GM23338 (cell line): ENCODE data around the gene FBN2. TPM values are rescaled to one million over a fixed set of nuclear protein-coding genes. Genes with fewer than 3 reads are reported as not detected.

Source experiments
- ATAC-seq: fragments of 200-7000 bp; cut with Tn5 transposase; 3 replicates; pipeline ENCODE4 v1.9.1; 2020
- DNase-seq: peaks from one replicate; pipeline ENCODE4 v3.0.0-alpha.2; 2015; ENCODE audit warnings: low spot score
- H2AFZ ChIP-seq: fragments of 200-600 bp; sonication (generic); 2 replicates; pipeline ENCODE4 v1.8.0; 2016; ENCODE audit warnings: antibody characterized with exemption, mild to moderate bottlenecking, moderate library complexity
- H3F3A ChIP-seq: fragments of 200-600 bp; sonication (generic); replicated peaks from 2 replicates; pipeline ENCODE4 v1.8.0; 2017; ENCODE audit warnings: antibody characterized with exemption, mixed run types, low read depth
- H3K27ac ChIP-seq: fragments of 200-600 bp; sonication (generic); 2 replicates; pipeline ENCODE4 v1.6.1; 2016; ENCODE audit warnings: low read depth
- H3K27me3 ChIP-seq: fragments of 200-600 bp; sonication (generic); 2 replicates; pipeline ENCODE4 v1.8.0; 2016; ENCODE audit warnings: mild to moderate bottlenecking, mixed run types, moderate library complexity; ENCODE audit not compliant: insufficient read depth
- H3K36me3 ChIP-seq: fragments of 200-600 bp; sonication (generic); 2 replicates; pipeline ENCODE4 v1.8.0; 2016; ENCODE audit warnings: mild to moderate bottlenecking; ENCODE audit not compliant: insufficient read depth
- H3K4me1 ChIP-seq: fragments of 200-600 bp; sonication (generic); 2 replicates; pipeline ENCODE4 v1.8.0; 2016; ENCODE audit warnings: mild to moderate bottlenecking, moderate library complexity; ENCODE audit not compliant: insufficient read depth
- H3K4me2 ChIP-seq: fragments of 200-600 bp; sonication (generic); 2 replicates; pipeline ENCODE4 v1.7.1; 2017; ENCODE audit warnings: mixed run types
- H3K4me3 ChIP-seq: fragments of 200-600 bp; sonication (generic); 2 replicates; pipeline ENCODE4 v1.6.1; 2016; ENCODE audit warnings: mixed run types
- H3K79me2 ChIP-seq: fragments of 200-600 bp; sonication (generic); replicated peaks from 2 replicates; pipeline ENCODE4 v1.8.0; 2017; ENCODE audit warnings: mild to moderate bottlenecking; ENCODE audit not compliant: insufficient read depth
- H3K9me2 ChIP-seq: fragments of 200-600 bp; sonication (generic); 2 replicates; pipeline ENCODE4 v1.8.0; 2017; ENCODE audit not compliant: insufficient read depth
- H4K20me1 ChIP-seq: fragments of 200-600 bp; sonication (generic); replicated peaks from 2 replicates; pipeline ENCODE4 v1.8.0; 2017; ENCODE audit warnings: mild to moderate bottlenecking; ENCODE audit not compliant: insufficient read depth
- H3K27ac Mint-ChIP-seq: 2 replicates; pipeline ENCODE4 v1.8.0; 2020; ENCODE audit warnings: inconsistent platforms, mild to moderate bottlenecking, moderate library complexity, mixed read lengths
- H3K27me3 Mint-ChIP-seq: 3 replicates; pipeline ENCODE4 v1.8.0; 2022; ENCODE audit warnings: low read depth, mild to moderate bottlenecking, moderate library complexity, mixed read lengths, inconsistent platforms; ENCODE audit not compliant: insufficient read depth, poor library complexity
- H3K36me3 Mint-ChIP-seq: 3 replicates; pipeline ENCODE4 v1.8.0; 2021; ENCODE audit warnings: low read depth, mild to moderate bottlenecking, inconsistent platforms, moderate library complexity, mixed read lengths
- H3K4me1 Mint-ChIP-seq: 3 replicates; pipeline ENCODE4 v1.8.0; 2020; ENCODE audit warnings: mild to moderate bottlenecking, inconsistent platforms, mixed read lengths
- H3K4me3 Mint-ChIP-seq: 3 replicates; pipeline ENCODE4 v1.8.0; 2021; ENCODE audit warnings: moderate library complexity, mild to moderate bottlenecking, inconsistent platforms, mixed read lengths
- H3K9me3 Mint-ChIP-seq: 3 replicates; pipeline ENCODE4 v1.8.0; 2020; ENCODE audit warnings: moderate library complexity, mild to moderate bottlenecking, inconsistent platforms, mixed read lengths
- CREB1 ChIP-seq: fragments of 250-450 bp; sonication (Bioruptor Pico); IDR thresholded peaks from 2 replicates; pipeline ENCODE4 v1.5.0; 2020; ENCODE audit warnings: low read depth, mild to moderate bottlenecking, moderate library complexity
- CTCF ChIP-seq, 2 experiments: fragments of 200-600 bp in 1 of 2; sonication (generic) in 1 of 2; conservative IDR thresholded peaks; 2 replicates each; pipeline versions ENCODE4 v1.5.1 to v1.6.1; 2016 to 2017; ENCODE audit warnings: antibody characterized with exemption in 2 of 2, low read depth in 2 of 2, mild to moderate bottlenecking in 2 of 2, moderate library complexity in 1 of 2
- ETS1 ChIP-seq: IDR thresholded peaks from 2 replicates; pipeline ENCODE4 v1.6.1; 2016; ENCODE audit warnings: antibody characterized with exemption
- EZH2 ChIP-seq: fragments of 200-600 bp; sonication (generic); IDR thresholded peaks from one replicate; pipeline ENCODE4 v1.8.0; 2017; ENCODE audit warnings: antibody characterized with exemption, mild to moderate bottlenecking, low read depth; ENCODE audit not compliant: unreplicated experiment
- EZH2phosphoT487 ChIP-seq: fragments of 200-600 bp; sonication (generic); IDR thresholded peaks from one replicate; pipeline ENCODE4 v1.8.1; 2018; ENCODE audit warnings: antibody characterized with exemption; ENCODE audit not compliant: unreplicated experiment
- JUNB ChIP-seq: IDR thresholded peaks from one replicate; pipeline ENCODE4 v1.6.1; 2016; ENCODE audit warnings: antibody characterized with exemption; ENCODE audit not compliant: unreplicated experiment
- NANOG ChIP-seq: IDR thresholded peaks from 2 replicates; pipeline ENCODE4 v1.6.1; 2016; ENCODE audit warnings: antibody characterized with exemption, borderline replicate concordance
- POLR2AphosphoS5 ChIP-seq: IDR thresholded peaks from 2 replicates; pipeline ENCODE4 v1.6.1; 2016; ENCODE audit warnings: antibody characterized with exemption, low read depth
- REST ChIP-seq: IDR thresholded peaks from one replicate; pipeline ENCODE4 v1.6.1; 2018; ENCODE audit warnings: antibody characterized with exemption; ENCODE audit not compliant: unreplicated experiment
- STAT1 ChIP-seq: IDR thresholded peaks from one replicate; pipeline ENCODE4 v1.6.1; 2016; ENCODE audit warnings: antibody characterized with exemption; ENCODE audit not compliant: unreplicated experiment
- ZNF114 ChIP-seq: fragments of 250-450 bp; sonication (Bioruptor Pico); IDR thresholded peaks from 2 replicates; pipeline ENCODE4 v1.5.0; 2020; ENCODE audit warnings: mild to moderate bottlenecking, moderate library complexity
- ZNF331 ChIP-seq: fragments of 250-450 bp; sonication (Bioruptor Pico); IDR thresholded peaks from 2 replicates; pipeline ENCODE4 v1.5.0; 2020; ENCODE audit warnings: low read depth, mild to moderate bottlenecking, moderate library complexity
- ZNF462 ChIP-seq: fragments of 250-450 bp; sonication (Bioruptor Pico); IDR thresholded peaks from 2 replicates; pipeline ENCODE4 v1.5.0; 2020; ENCODE audit warnings: mild to moderate bottlenecking, moderate library complexity
- polyA plus RNA-seq: library from polyadenylated mRNA; unstranded; fragments of >200 nt; fragmentation: Nextera tagmentation; extraction: Ambion mirVana; gene quantifications from 2 replicates; pipeline ENCODE4 v1.2.1, GENCODE V29; 2016
- total RNA-seq: library from RNA; depleted of rRNA; stranded (reverse); fragments of >200 nt; shearing (Covaris generic); gene quantifications from 2 replicates; pipeline ENCODE4 v1.2.3, GENCODE V29; 2014

FBN2 gene
- total and polyA plus RNA-seq, 2 experiments from 2014 or later: 2.6 to 13.6 TPM

- H3K27me3 Mint-ChIP-seq: peaks cover 2% of the 10 kb centered on the region
- no peak for DNase-seq
- Histone ChIP-seq H3K27ac (no peak overlapping the region), H2AFZ (no peak overlapping the region), H3K9me2 (no peaks in the 10 kb centered on the region), H3K27me3 (no peaks in the 10 kb centered on the region), H4K20me1 (no peaks in the 10 kb centered on the region), H3K4me2 (no peak overlapping the region), H3K4me1 (no peaks in the 10 kb centered on the region), H3K79me2 (no peaks in the 10 kb centered on the region), H3F3A (no peaks in the 10 kb centered on the region), H3K36me3 (no peaks in the 10 kb centered on the region), H3K4me3 (no peak overlapping the region)
- H3K9me3 Mint-ChIP-seq: no peaks in the 10 kb centered on the region
- ATAC-seq: no peak
- H3K27ac Mint-ChIP-seq: no peak overlapping the region
- H3K4me3 Mint-ChIP-seq: no peak overlapping the region
- no peaks in the 10 kb centered on the region for H3K4me1 Mint-ChIP-seq
- H3K36me3 Mint-ChIP-seq: no peaks in the 10 kb centered on the region
- no peak for TF ChIP-seq STAT1
- TF ChIP-seq POLR2AphosphoS5: no peak
- no peak for TF ChIP-seq REST
- no peak for TF ChIP-seq ZNF114 (CRISPR knock-in tag)
- TF ChIP-seq EZH2phosphoT487: no peak
- TF ChIP-seq EZH2: no peak
- no peak for TF ChIP-seq ZNF331 (CRISPR knock-in tag)
- TF ChIP-seq CREB1 (CRISPR knock-in tag): no peak
- no peak for TF ChIP-seq ETS1
- no peak for TF ChIP-seq CTCF (conservative IDR thresholded peaks at IDR 0.05; ENCODE audit: low read depth in 2 of 2)
- no peak for TF ChIP-seq JUNB
- TF ChIP-seq ZNF462 (CRISPR knock-in tag): no peak
- no peak for TF ChIP-seq NANOG
These were observed 59.4 kb downstream of the FBN2 start for GRCh38 chr5:128478386-128479368.
